Duodenal mucosa (tissue), 2 donors: Measurements from ENCODE around the gene TNIP2.

Source experiments
- H3K27ac ChIP-seq: one replicate; pipeline ENCODE4 v1.7.0; 2013; ENCODE audit warnings: low read depth, low read length
- H3K27me3 ChIP-seq, 2 donors: one replicate each; pipeline ENCODE4 v1.7.0; 2013; ENCODE audit warnings: low read length in 2 of 2, control low read depth in 1 of 2; ENCODE audit not compliant: insufficient read depth in 2 of 2, control insufficient read depth in 1 of 2
- H3K36me3 ChIP-seq, 2 donors: one replicate each; pipeline ENCODE4 v1.7.0; 2013; ENCODE audit warnings: low read length in 2 of 2, control low read depth in 1 of 2; ENCODE audit not compliant: insufficient read depth in 2 of 2, control insufficient read depth in 1 of 2
- H3K4me1 ChIP-seq, 2 donors: one replicate each; pipeline ENCODE4 v1.7.0; 2013; ENCODE audit warnings: low read length in 2 of 2, control low read depth in 1 of 2; ENCODE audit not compliant: insufficient read depth in 2 of 2, control insufficient read depth in 1 of 2
- H3K4me3 ChIP-seq, 2 donors: one replicate each; pipeline ENCODE4 v1.7.0; 2013; ENCODE audit warnings: low read length in 2 of 2, low read depth in 1 of 2
- H3K9ac ChIP-seq, 2 donors: one replicate each; pipeline ENCODE4 v1.7.0; 2013; ENCODE audit warnings: low read length in 2 of 2, low read depth in 1 of 2
- H3K9me3 ChIP-seq, 2 donors: one replicate each; pipeline ENCODE4 v1.7.0; 2013; ENCODE audit warnings: low read length in 2 of 2, control low read depth in 1 of 2; ENCODE audit not compliant: control insufficient read depth in 1 of 2

TNIP2 gene

DNA sequence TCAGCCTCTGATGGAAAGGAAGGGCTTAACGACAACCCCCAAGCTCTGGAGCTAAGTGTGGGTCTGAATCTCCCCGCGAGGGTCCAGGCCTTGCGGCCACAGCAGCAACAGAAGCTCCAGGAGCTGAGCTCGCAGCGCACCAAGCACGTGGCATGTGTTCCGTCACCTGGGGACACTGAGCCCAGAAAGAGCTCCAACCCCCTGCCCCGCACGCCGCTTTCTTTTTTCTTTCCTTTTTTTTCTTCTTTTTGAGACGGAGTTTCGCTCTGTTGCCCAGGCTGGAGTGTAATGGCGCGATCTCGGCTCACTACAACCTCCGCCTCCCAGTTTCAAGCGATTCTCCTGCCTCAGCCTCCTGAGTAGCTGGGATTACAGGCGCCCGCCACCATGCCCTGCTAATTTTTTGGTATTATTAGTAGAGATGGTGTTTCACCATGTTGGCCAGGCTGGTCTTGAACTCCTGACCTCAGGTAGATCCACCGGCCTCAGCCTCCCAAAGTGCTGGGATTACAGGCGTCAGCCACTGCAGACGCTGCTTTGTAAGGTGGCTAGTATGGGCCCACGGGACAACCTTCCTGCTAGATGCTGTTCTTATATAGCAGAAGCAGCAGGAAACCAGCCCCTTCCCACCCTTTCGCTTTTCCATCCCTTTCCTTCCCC is 685 bp upstream of the TNIP2 start:
- Histone ChIP-seq H3K9me3 (no peaks in the 10 kb centered on the region), H3K27me3 (no peaks in the 10 kb centered on the region), H3K4me1 (peaks cover 32 to 39% of the 10 kb centered on the region in 2 donors), H3K9ac (peak overlapping the region; percentile 57 to 69), H3K4me3 (peak overlapping the region; percentile 46 to 53), H3K36me3 (peaks cover 0 to 4% of the 10 kb centered on the region in 2 donors), H3K27ac (no peak overlapping the region)

GRCh38 chr4:2754848-2755819 is 1.0 kb downstream of the TNIP2 start:
- peaks cover 30 to 34% of the 10 kb centered on the region in 2 donors for H3K4me1 ChIP-seq

GRCh38 chr4:2753436-2753835 is 2.7 kb downstream of the TNIP2 start:
- no peak overlapping the region for H3K4me3 ChIP-seq
- H3K9me3 ChIP-seq = no peaks in the 10 kb centered on the region
- H3K9ac ChIP-seq = no peak overlapping the region
- H3K27ac ChIP-seq = no peak overlapping the region
- peaks cover 23 to 25% of the 10 kb centered on the region in 2 donors for H3K4me1 ChIP-seq
- H3K36me3 ChIP-seq = peaks cover 0 to 10% of the 10 kb centered on the region in 2 donors
- H3K27me3 ChIP-seq = no peaks in the 10 kb centered on the region

More at GRCh38 chr4:2754848-2755819, 1.0 kb downstream of the TNIP2 start:
- peak overlapping the region; percentile 63 to 80 for H3K9ac ChIP-seq
- no peak overlapping the region for H3K27ac ChIP-seq
- no peaks in the 10 kb centered on the region for H3K9me3 ChIP-seq
- peak overlapping the region; percentile 71 to 83 for H3K4me3 ChIP-seq
- peaks cover 0 to 4% of the 10 kb centered on the region in 2 donors for H3K36me3 ChIP-seq
- no peaks in the 10 kb centered on the region for H3K27me3 ChIP-seq

- H3K27me3 ChIP-seq = no peaks in the 10 kb centered on the region
- no peaks in the 10 kb centered on the region for H3K9me3 ChIP-seq
- no peak overlapping the region for H3K9ac ChIP-seq
- no peak overlapping the region for H3K4me3 ChIP-seq
- no peak overlapping the region for H3K27ac ChIP-seq
- peaks cover 22 to 28% of the 10 kb centered on the region in 2 donors for H3K4me1 ChIP-seq
- peaks cover 10 to 29% of the 10 kb centered on the region in 2 donors for H3K36me3 ChIP-seq
Observed at GRCh38 chr4:2750719-2751605, 5.2 kb downstream of the TNIP2 start.

GRCh38 chr4:2746891-2747695 is 9.0 kb downstream of the TNIP2 start:
- Histone ChIP-seq H3K4me3 (no peak overlapping the region), H3K27me3 (no peaks in the 10 kb centered on the region), H3K36me3 (peaks cover 36 to 63% of the 10 kb centered on the region in 2 donors), H3K27ac (no peak overlapping the region), H3K9ac (no peak overlapping the region), H3K9me3 (no peaks in the 10 kb centered on the region), H3K4me1 (peaks cover 22 to 27% of the 10 kb centered on the region in 2 donors)

DNA sequence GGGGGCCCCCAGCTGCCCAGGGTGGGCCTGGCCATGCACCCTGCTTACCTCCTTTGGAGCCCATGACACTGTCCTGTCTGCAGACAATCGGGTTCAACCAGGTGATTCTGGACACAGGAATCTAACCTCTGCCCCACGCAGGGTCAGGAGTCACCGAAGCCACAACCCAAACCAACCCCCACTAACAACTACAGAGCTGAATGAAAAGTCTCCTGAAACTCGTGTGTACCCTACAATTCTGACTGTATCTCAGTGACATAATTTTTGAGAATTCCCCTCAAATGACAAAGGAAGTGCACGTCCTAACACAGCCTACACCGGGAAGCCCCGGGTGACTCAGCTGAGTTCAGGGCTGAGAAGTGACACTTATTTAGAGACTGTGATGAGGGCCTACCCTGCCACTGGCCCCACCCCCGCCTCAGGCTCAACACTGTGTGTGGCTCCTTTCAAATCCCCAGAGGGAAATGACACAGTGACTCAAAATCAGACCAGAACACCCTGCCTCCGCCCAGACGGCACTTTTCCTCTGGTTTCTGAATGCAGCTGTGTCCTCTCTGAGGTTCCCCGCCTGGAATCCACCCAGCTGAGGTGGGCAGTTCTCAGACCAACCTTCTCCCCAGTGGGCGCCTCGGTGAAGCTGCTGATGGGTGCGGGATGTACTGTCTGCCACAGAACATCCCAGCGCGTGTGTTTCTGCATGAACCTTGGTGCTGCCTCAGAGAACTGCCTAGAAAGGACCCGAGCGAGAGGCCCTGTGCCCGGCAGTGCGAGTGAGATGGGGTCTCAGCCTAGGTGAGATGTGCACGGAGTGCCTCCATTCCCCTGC is 9.9 kb downstream of the TNIP2 start:
- H3K27me3 ChIP-seq = no peaks in the 10 kb centered on the region
- H3K9ac ChIP-seq = no peak overlapping the region
- no peaks in the 10 kb centered on the region for H3K9me3 ChIP-seq
- no peak overlapping the region for H3K4me3 ChIP-seq
- peaks cover 36 to 70% of the 10 kb centered on the region in 2 donors for H3K36me3 ChIP-seq
- H3K27ac ChIP-seq = no peak overlapping the region
- H3K4me1 ChIP-seq = peaks cover 20 to 26% of the 10 kb centered on the region in 2 donors

DNA sequence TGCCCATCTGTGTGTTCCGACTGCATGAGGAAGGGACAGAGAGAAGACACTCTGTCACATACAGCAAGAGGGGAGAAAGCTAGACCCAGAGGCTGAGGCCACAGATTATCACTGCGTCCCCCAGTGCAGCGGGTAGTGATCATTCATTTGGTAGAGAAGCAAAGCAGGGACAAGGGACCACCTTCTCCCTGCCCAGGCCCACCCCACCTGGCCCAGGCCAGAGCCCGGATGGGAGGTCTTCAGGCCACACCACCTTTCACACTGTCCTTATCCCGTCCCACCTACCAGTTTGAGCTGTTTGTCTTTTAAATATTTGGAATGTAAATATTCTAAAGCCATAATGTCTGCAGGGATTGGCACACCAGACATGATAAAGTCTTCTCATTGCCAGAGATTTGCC is 10.6 kb downstream of the TNIP2 start:
- no peaks in the 10 kb centered on the region for H3K27me3 ChIP-seq
- H3K4me1 ChIP-seq = peaks cover 13 to 22% of the 10 kb centered on the region in 2 donors
- peaks cover 36 to 70% of the 10 kb centered on the region in 2 donors for H3K36me3 ChIP-seq
- H3K9me3 ChIP-seq = no peaks in the 10 kb centered on the region
- no peak overlapping the region for H3K9ac ChIP-seq
- H3K27ac ChIP-seq = no peak overlapping the region
- no peak overlapping the region for H3K4me3 ChIP-seq

DNA sequence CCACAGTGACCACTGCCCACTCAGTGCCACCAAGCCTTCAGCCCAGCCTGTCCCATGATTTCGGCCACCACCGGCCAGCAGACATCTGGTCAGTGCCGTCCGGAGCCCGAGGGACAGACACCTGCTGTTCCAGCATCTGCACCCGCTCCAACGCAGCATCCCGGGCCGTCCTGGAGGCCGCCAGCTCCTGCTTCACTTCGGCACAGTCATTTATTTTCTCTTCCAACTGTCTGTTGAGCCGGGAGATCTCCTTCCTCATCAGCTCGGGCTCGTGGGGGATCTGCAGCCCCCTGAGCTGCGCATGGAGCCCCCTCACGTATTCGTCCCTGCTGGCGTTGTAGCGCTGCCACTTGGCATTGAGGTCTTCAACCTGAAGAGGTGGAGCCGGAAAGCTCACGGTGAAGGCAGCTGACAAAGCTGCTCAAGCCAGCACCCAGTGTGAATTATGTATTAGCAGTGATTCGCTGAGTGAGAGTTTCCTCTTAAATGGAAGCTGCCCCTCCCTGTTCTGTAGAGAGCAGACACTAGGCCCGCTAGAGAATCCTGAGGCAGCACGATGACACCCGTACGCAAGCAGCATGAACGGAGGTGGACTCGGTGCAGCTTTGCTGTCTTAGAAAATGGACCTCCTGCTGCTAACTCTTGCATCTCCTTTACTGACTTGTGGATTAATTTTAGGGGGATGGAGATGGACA is 11.4 kb downstream of the TNIP2 start:
- no peak overlapping the region for H3K4me3 ChIP-seq
- no peaks in the 10 kb centered on the region for H3K9me3 ChIP-seq
- peaks cover 36 to 70% of the 10 kb centered on the region in 2 donors for H3K36me3 ChIP-seq
- H3K27ac ChIP-seq = no peak overlapping the region
- peaks cover 11 to 22% of the 10 kb centered on the region in 2 donors for H3K4me1 ChIP-seq
- H3K27me3 ChIP-seq = no peaks in the 10 kb centered on the region
- no peak overlapping the region for H3K9ac ChIP-seq
